OCI-M2 (cell line): ENCODE measurements around the gene LTA.

ENCODE experiments used
- DNase-seq: peaks from one replicate; lab custom pipeline; 2025; ENCODE audit not compliant: unreplicated experiment; lab: John Stamatoyannopoulos, UW

Gene LTA

DNA sequence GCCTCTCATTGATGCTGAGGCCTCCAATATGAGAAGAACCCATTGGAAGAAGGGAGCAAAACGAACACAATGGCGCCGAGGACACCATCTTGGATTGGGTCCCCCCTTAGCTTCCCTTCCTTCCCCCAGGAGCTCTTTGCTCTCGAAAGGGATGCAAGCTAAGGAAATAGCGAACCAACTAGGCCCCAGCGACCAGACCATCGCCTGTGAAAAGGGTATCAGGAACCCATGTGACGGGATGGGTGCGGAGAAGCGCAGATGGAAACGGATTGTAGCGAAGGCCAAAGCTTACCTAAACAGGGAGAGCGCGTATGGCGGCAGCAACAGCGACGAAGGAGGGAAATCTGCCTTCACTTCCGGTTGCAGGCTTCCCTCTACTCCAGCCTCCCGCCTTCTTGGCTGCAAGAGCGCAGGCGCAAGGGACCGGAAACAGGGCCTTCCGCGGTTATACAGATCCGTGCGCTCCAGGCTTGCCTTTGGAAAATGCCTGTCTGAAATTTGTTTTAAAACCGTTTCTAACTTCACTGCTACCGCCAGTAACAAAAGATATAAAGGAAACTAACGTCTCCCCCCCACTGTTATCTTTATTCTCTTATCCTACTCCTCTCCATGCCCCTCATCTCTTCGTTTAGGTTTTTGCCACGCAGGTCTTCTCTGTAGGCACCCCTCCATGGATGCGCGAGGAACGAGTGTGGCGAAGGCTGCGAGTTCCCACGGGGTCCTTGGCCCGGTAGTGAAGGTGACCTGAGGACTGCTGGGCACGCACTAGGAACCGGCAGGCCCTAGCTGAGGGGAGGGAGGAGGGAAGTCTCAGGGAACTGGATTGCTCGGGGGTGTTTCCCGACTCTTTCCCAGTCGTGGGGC, 30.2 kb upstream of the LTA start, which contains the start of gene DDX39B:
TSS of gene DDX39B (minus strand) at position 346 of the 864 bp plus-strand sequence. CDS start 1,471 bp downstream, outside the sequence.
- peak; percentile 88 for DNase-seq

GRCh38 chr6:31543639-31544038, 28.4 kb upstream of the LTA start:
- DNase-seq: no peak

GRCh38 chr6:31544676-31545075, 27.4 kb upstream of the LTA start:
- no peak for DNase-seq

DNA sequence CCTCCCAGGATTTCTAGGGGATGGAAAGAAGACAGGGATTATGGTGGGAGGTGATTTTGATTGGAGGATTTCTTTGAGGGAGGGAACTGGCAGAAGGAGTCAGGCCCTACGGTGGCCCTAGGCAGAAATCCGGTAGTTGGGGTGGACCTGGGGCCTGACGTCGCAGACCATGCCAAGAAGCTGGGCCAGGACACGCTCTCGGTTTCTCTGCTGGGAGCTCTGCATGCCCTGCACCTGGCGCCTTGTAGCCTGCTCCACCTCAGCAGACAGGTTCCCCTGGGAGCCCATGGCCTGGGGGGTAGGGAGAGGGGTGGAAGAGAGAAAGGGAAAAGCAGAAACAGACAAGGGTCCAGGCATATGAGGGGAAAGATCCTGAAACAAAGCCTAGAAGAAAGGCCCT, 26.8 kb upstream of the LTA start:
- DNase-seq: no peak

DNA sequence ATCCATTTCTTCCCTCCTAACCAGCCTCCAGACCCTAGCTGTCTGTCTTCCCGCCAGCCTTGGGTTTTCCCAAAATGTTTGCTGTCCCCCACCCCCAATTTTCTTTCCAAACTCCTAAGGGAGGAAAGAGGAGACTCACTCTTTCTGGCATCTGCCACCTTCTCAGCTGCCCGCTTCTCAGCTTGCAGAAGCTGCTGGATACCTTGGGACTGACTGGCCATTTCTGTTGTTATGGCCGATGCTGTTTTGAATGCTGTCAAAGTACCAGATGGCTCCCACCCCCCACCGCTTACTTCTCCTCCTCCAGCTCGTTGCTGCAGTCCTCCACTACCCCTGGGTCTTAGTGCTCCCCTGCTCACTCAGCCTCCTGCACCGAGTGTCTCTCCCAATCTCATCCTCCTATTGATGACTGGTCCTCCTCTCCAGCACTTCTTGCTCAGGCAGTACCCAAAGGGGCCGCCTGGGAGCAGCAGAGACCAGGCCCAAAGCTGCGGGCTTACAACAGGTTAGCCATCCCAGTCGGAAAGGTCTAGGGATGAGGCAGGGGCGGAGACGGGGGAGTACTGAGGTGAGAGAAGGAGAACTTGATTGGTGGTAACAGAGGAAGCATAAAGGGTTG, 25.6 kb upstream of the LTA start, which contains the start of gene ATP6V1G2:
TSS of gene ATP6V1G2 (minus strand) at position 270 of the 619 bp plus-strand sequence. CDS start at position 221, 49 bp downstream.
- peak; percentile 76 for DNase-seq

GRCh38 chr6:31546958-31547726, 24.9 kb upstream of the LTA start, which contains the start of gene NFKBIL1:
TSS of gene NFKBIL1 (plus strand) at chr6:31547608. CDS start at chr6:31547695, 87 bp downstream.
- DNase-seq: peak; percentile 86

DNA sequence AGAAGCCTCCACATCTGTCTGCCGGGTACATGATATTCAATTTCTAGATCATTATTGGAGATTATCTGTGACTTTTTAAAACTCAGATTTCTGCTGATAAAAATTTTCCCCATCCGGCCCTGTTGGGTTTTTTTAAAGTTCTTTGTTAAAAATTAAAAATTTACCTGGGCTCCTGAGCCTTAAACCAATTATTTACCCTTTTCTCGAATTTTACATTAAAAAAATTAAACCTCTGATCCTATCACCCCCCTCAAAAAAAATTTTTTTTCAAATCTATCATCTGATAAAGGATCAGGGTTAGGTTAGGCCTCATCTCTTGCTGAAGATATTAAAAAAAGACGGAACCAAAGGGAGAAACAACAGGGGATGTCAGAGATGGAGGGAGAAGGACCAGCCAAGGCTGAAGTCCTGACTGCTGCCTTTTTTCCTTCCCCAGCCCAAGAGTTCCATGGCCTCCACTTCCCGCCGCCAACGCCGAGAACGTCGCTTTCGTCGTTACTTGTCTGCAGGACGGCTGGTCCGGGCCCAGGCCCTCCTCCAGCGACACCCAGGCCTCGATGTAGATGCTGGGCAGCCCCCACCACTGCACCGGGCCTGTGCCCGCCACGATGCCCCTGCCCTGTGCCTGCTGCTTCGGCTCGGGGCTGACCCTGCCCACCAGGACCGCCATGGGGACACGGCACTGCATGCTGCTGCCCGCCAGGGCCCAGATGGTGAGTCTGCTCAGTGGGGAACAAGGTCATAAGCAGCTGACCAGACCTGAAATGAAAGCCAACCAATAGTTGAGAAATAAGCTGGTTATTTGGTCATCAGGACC, 24.2 kb upstream of the LTA start:
- no peak for DNase-seq

GRCh38 chr6:31548544-31548873, 23.6 kb upstream of the LTA start:
- DNase-seq: no peak

DNA sequence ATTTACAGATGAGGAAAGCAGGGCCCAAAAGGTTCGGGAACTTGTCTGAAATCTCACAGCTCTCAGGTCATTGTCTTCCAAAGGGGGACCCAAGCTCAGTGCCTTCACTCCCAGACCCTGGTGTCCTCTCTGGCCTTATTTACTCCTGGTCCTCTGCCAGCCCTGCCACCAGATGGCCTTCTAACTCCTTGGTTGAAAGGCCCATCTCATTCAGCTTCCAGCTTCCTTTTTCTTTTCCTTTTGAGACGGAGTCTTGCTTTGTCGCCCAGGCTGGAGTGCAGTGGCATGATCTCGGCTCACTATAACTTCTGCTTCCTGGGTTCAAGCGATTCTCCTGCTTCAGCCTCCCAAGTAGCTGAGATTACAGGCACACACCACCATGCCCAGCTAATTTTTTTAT, 20.7 kb upstream of the LTA start:
- DNase-seq: peak; percentile 65

DNA sequence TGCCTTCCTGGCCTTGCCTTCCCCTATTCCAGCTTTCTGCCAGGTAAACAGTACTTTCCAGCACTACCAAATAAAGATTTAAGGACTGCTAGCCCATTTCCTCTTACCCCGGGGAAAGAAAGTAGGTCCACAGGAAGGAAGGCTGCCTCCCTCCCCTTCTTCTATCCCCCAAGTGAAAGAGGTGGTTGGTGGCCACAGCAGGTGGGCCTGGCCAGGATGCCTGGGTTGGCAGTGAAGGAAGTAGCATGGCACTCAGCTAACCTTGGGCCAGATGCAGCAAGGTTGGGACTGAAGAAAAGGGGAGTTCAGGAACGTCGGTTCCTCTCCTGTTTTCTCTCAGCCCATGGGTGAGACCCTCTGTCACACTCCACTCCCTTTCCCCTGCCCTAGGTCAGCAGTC, 15.8 kb upstream of the LTA start:
- DNase-seq: no peak

GRCh38 chr6:31557443-31558317, 14.4 kb upstream of the LTA start:
- DNase-seq: no peak

DNA sequence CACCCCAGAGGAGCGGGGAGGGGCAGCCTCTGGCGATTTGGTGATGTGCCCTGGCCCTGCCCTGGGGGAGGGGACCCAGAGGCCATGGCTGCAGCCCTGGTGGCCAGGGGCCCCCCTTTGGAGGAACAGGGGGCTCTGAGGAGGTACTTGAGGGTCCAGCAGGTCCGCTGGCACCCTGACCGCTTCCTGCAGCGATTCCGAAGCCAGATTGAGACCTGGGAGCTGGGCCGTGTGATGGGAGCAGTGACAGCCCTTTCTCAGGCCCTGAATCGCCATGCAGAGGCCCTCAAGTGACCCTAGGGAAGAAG, 13.8 kb upstream of the LTA start:
- DNase-seq: no peak

- no peak for DNase-seq
Measured at GRCh38 chr6:31558631-31559500, 13.2 kb upstream of the LTA start.

DNA sequence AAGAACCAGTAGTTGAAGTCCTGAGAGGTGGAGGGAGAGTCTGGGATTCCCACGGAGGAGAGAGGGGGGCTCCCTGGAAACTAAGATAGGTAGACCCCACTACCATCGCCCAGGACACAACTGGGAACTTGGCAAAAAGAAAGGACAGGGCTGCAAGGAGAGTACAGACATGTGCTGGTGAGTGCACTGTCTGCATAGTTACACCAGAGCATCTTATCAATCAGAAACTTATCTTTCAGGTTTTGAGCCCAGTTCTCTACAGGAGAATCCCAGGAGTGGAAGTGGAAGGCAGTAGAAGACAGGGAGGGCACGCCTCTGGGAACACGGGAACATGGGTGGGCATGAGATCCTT, 12.5 kb upstream of the LTA start:
- no peak for DNase-seq

DNA sequence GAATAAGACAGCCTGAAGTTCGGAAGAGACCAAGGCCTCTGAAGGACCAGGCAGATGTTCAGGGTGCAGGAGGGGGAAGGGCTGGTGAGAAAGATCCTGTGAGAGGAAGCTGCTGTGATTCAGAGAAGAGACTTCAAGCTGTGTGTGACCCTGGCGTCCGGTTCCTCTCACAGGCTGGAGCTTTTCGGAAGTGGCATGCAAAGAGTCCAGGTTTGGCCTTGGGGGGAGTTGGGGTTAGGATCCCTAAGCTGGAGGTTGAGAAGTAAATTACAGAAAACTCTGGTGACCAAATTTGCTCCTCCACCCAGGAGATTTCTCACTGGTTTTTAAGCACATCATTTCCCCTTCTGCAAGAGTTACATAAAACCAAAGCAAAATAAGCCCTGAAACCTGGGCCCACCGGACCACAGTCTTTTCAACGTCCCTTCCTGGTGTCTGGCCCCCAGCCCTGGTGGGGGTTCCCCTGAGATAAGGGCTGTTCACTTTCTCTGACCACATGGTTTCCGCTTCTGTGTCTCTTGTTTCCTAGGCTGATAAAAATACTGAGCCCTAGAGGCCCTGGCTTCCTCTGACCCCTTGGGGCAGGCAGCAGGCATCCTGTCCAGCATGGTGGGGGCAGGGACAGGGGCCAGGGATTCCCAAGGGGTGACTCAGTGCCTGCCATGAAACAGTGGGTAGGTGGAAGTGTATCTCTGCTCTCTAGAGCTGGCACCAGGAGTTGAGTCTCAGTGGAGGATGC, 12.0 kb upstream of the LTA start:
- DNase-seq: peak; percentile 57

DNA sequence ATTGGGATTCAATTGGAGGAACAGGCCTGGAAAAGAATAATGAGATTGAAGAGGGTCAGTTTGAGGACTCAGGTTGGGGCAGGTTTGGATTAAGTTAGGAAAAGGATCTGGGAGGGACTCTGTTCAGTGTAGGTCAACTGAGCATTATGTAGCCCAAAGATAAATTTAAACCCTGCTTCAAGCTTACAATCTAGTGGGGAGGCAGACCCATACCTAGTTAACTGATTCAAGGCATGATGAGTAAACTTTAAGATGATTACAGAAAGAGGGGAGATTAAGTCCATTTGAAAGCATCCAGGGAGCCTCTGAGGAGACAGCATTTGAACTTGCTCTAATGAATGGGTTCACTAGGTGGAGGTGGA, 11.4 kb upstream of the LTA start:
- DNase-seq: no peak

DNA sequence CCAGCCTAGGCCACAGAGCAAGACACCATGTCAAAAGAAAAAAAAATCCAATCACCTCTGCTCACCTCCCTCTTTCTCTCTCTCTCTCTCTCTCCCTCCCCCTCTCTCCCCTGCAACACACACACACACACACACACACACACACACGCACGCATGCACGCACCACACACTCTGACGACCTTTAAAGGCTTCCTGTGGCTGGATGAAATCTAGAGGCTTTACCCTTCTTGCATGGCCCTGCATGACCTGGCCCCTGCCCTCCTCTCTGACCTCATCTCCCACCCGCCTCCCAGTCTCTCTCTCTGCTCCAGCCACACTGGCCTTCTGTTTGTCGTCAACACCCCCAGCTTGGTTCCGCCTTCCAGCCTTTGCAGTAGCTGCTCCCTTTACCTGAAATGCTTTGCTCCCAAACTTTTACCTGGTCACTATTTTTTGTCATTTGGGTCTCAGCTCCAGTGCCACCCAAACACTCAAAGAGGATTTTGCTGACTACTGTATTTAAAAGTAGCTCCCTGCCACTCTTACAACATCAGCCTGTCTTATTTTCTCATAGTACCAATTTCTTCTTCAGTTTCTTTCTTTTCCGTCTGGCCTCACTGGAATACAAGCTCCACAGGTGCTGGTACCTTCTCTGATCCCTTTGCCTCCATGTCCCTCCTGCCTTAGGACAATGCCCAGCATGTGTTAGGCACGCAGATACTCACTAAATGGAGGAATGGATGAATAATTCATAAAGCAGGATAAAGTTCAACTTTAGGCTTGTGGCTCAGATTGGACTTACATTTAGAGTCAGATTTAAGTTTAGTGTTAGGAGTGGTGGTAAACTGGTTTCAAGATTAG, 4.3 kb upstream of the LTA start:
- no peak for DNase-seq

DNA sequence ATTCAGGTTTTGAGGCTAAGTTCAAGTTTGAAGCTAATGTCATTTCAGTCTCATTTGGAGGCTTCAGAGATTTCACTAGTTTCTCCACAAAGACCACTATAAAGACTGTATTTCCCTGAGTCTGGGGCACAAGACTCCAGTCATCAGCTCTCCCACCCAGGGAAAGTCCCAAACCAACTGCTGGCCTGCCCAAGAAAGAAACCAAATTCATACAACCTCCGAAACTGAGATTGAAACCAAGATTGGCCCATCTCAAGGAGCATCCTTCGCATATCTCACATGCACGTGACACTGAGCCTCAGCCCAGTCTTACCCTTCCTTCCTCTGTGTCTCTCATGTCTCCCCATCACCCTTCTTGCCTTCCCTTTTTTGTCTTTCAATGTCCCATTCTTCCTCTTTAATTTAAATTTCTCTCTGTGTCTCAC, 3.5 kb upstream of the LTA start:
- DNase-seq: no peak
